ENCODE results near the gene ZZZ3. TPM values are rescaled to one million over a fixed set of nuclear protein-coding genes. Genes with fewer than 3 reads are reported as not detected.

Gene ZZZ3
- total RNA-seq, 1 experiment from 2014 or later, result 48.4 TPM

- H3K4me1 ChIP-seq (replicated peaks; ENCODE audit: insufficient read depth), result no peaks in the 10 kb centered on the region
- no TSS peak for BruUV-seq (replicated peaks)
- no peak overlapping the region for H2AFZ ChIP-seq
- DNase-seq, result no peak
- TF ChIP-seq, protein P1, sequence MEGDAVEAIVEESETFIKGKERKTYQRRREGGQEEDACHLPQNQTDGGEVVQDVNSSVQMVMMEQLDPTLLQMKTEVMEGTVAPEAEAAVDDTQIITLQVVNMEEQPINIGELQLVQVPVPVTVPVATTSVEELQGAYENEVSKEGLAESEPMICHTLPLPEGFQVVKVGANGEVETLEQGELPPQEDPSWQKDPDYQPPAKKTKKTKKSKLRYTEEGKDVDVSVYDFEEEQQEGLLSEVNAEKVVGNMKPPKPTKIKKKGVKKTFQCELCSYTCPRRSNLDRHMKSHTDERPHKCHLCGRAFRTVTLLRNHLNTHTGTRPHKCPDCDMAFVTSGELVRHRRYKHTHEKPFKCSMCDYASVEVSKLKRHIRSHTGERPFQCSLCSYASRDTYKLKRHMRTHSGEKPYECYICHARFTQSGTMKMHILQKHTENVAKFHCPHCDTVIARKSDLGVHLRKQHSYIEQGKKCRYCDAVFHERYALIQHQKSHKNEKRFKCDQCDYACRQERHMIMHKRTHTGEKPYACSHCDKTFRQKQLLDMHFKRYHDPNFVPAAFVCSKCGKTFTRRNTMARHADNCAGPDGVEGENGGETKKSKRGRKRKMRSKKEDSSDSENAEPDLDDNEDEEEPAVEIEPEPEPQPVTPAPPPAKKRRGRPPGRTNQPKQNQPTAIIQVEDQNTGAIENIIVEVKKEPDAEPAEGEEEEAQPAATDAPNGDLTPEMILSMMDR (conservative IDR thresholded peaks at IDR 0.05), result no peak
- TF ChIP-seq EZH2 (IDR thresholded peaks at IDR 0.05; ENCODE audit: low read depth), result no peak
- H3F3A ChIP-seq (ENCODE audit: insufficient read depth, low read depth), result no peaks in the 10 kb centered on the region
- H3K9me3 ChIP-seq (ENCODE audit: insufficient read depth, low read depth), result no peaks in the 10 kb centered on the region
- H3K9me2 ChIP-seq (ENCODE audit: insufficient read depth), result no peaks in the 10 kb centered on the region
- no peak overlapping the region for H3K27ac ChIP-seq
- no peaks in the 10 kb centered on the region for H3K79me2 ChIP-seq (ENCODE audit: low read depth)
- intact Hi-C loops (cut with micrococcal nuclease; ENCODE audit: unreplicated experiment), result loop anchor here (10.0 kb wide), 1 partner anchor 143 kb away; no protein-coding TSS in a partner anchor
- CTCF ChIA-PET, result no interaction called here
- peaks cover 43% of the 10 kb centered on the region for H3K36me3 ChIP-seq (ENCODE audit: low read depth)
- H3K4me3 ChIP-seq, result no peak overlapping the region
- no peaks in the 10 kb centered on the region for H3K27me3 ChIP-seq (ENCODE audit: insufficient read depth, low read depth)
- H3K4me2 ChIP-seq, result no peak overlapping the region
- H4K20me1 ChIP-seq (ENCODE audit: insufficient read depth), result no peaks in the 10 kb centered on the region
- POLR2A ChIA-PET (ENCODE audit: unreplicated experiment), result no interaction called here
Observed at GRCh38 chr1:77718181-77718580, 35.7 kb upstream of the ZZZ3 start.

GRCh38 chr1:77716065-77716464, 33.6 kb upstream of the ZZZ3 start:
- Histone ChIP-seq H3F3A (ENCODE audit: insufficient read depth, low read depth) (no peaks in the 10 kb centered on the region), H3K36me3 (ENCODE audit: low read depth) (peaks cover 27% of the 10 kb centered on the region), H2AFZ (no peak overlapping the region), H3K27ac (no peak overlapping the region), H3K4me2 (no peak overlapping the region), H3K9me3 (ENCODE audit: insufficient read depth, low read depth) (no peaks in the 10 kb centered on the region), H3K79me2 (ENCODE audit: low read depth) (no peaks in the 10 kb centered on the region), H3K27me3 (ENCODE audit: insufficient read depth, low read depth) (no peaks in the 10 kb centered on the region), H4K20me1 (ENCODE audit: insufficient read depth) (no peaks in the 10 kb centered on the region), H3K4me1 (replicated peaks; ENCODE audit: insufficient read depth) (no peaks in the 10 kb centered on the region), H3K4me3 (no peak overlapping the region), H3K9me2 (ENCODE audit: insufficient read depth) (no peaks in the 10 kb centered on the region)
- CTCF ChIA-PET, result no interaction called here
- POLR2A ChIA-PET (ENCODE audit: unreplicated experiment), result no interaction called here
- intact Hi-C loops (cut with micrococcal nuclease; ENCODE audit: unreplicated experiment), result loop anchor here (10.0 kb wide), 1 partner anchor 141 kb away; no protein-coding TSS in a partner anchor
- TF ChIP-seq, protein P1 (conservative IDR thresholded peaks at IDR 0.05), result no peak
- TF ChIP-seq EZH2 (IDR thresholded peaks at IDR 0.05; ENCODE audit: low read depth), result no peak
- DNase-seq, result no peak
- no TSS peak for BruUV-seq (replicated peaks)

GRCh38 chr1:77709727-77710126, 27.3 kb upstream of the ZZZ3 start:
- no peak overlapping the region for H2AFZ ChIP-seq
- no peaks in the 10 kb centered on the region for H3K9me3 ChIP-seq (ENCODE audit: insufficient read depth, low read depth)
- H4K20me1 ChIP-seq (ENCODE audit: insufficient read depth), result no peaks in the 10 kb centered on the region
- H3K27ac ChIP-seq, result no peak overlapping the region
- DNase-seq, result no peak
- no peak overlapping the region for H3K4me3 ChIP-seq
- H3K36me3 ChIP-seq (ENCODE audit: low read depth), result peaks cover 34% of the 10 kb centered on the region
- H3K79me2 ChIP-seq (ENCODE audit: low read depth), result no peaks in the 10 kb centered on the region
- TF ChIP-seq, protein P1 (conservative IDR thresholded peaks at IDR 0.05), result no peak
- TF ChIP-seq EZH2 (IDR thresholded peaks at IDR 0.05; ENCODE audit: low read depth), result no peak
- intact Hi-C loops (cut with micrococcal nuclease; ENCODE audit: unreplicated experiment), result loop anchor here (10.0 kb wide), 1 partner anchor 135 kb away; no protein-coding TSS in a partner anchor
- no peaks in the 10 kb centered on the region for H3K4me1 ChIP-seq (replicated peaks; ENCODE audit: insufficient read depth)
- no TSS peak for BruUV-seq (replicated peaks)
- POLR2A ChIA-PET (ENCODE audit: unreplicated experiment), result no interaction called here
- H3F3A ChIP-seq (ENCODE audit: insufficient read depth, low read depth), result no peaks in the 10 kb centered on the region
- H3K27me3 ChIP-seq (ENCODE audit: insufficient read depth, low read depth), result no peaks in the 10 kb centered on the region
- CTCF ChIA-PET, result no interaction called here
- H3K9me2 ChIP-seq (ENCODE audit: insufficient read depth), result no peaks in the 10 kb centered on the region
- H3K4me2 ChIP-seq, result no peak overlapping the region
